HEK293T (cell line): ENCODE data around the gene ETF1.

ENCODE experiments used
- CTBP1 ChIP-seq: fragments of 450-650 bp; IDR thresholded peaks from 2 replicates; pipeline ENCODE4 v1.6.1; 2016; ENCODE audit warnings: borderline replicate concordance
- FOXA1 ChIP-seq: fragments of 450-650 bp; IDR thresholded peaks from 2 replicates; pipeline ENCODE4 v1.6.1; 2016; ENCODE audit warnings: mild to moderate bottlenecking
- FOXM1 ChIP-seq: fragments of 450-650 bp; IDR thresholded peaks from 2 replicates; pipeline ENCODE4 v1.6.1; 2017; ENCODE audit warnings: mild to moderate bottlenecking, borderline replicate concordance
- HDGF ChIP-seq: fragments of 450-650 bp; IDR thresholded peaks from 2 replicates; pipeline ENCODE4 v1.6.1; 2017; ENCODE audit warnings: antibody characterized with exemption, borderline replicate concordance
- L3MBTL2 ChIP-seq: fragments of 450-650 bp; conservative IDR thresholded peaks from 2 replicates; pipeline ENCODE4 v1.6.1; 2016; ENCODE audit warnings: mild to moderate bottlenecking
- SP1 ChIP-seq: fragments of 450-650 bp; IDR thresholded peaks from 2 replicates; pipeline ENCODE4 v1.6.1; 2017
- SUZ12 ChIP-seq: fragments of 450-650 bp; IDR thresholded peaks from 2 replicates; pipeline ENCODE4 v1.6.1; 2016; ENCODE audit warnings: mild to moderate bottlenecking
- ZNF384 ChIP-seq: fragments of 450-650 bp; IDR thresholded peaks from 2 replicates; pipeline ENCODE4 v1.6.1; 2016

- no peak for TF ChIP-seq HDGF
- no peak for TF ChIP-seq SP1
- no peak for TF ChIP-seq FOXM1
- no peak for TF ChIP-seq CTBP1
- TF ChIP-seq SUZ12 = no peak
- TF ChIP-seq FOXA1 = no peak
- no peak for TF ChIP-seq L3MBTL2
- no peak for TF ChIP-seq ZNF384
These were observed 42.1 kb upstream of the ETF1 start for GRCh38 chr5:138585157-138585556.
